HepG2 (cell line): Measurements from ENCODE around the gene HHIPL1. TPM values are rescaled to one million over a fixed set of nuclear protein-coding genes. Genes with fewer than 3 reads are reported as not detected.

Source experiments
- ADNP ChIP-seq: sonication (generic); formaldehyde crosslinking; IDR thresholded peaks from 2 replicates; pipeline ENCODE4 v1.4.0; 2020; ENCODE audit warnings: missing genetic modification reagents
- AHR ChIP-seq: IDR thresholded peaks from 2 replicates; pipeline ENCODE4 v1.6.1; 2018; ENCODE audit warnings: missing genetic modification reagents, missing compliant biosample characterization
- ASH2L ChIP-seq: fragments of 300-600, 200-600 bp; sonication (generic); IDR thresholded peaks from 2 replicates; pipeline ENCODE4 v1.7.0; 2017; ENCODE audit warnings: low read depth, mild to moderate bottlenecking, moderate library complexity, mixed read lengths, low read length; ENCODE audit not compliant: insufficient read length
- HMG20B ChIP-seq: conservative IDR thresholded peaks from 2 replicates; pipeline ENCODE4 v1.6.1; 2016; ENCODE audit warnings: missing genetic modification reagents, missing compliant biosample characterization
- ISX ChIP-seq: sonication (generic); formaldehyde crosslinking; conservative IDR thresholded peaks from 2 replicates; pipeline ENCODE4 v1.5.0; 2020; ENCODE audit warnings: missing genetic modification reagents
- NBN ChIP-seq: fragments of 450-650 bp; conservative IDR thresholded peaks from 2 replicates; pipeline ENCODE4 v1.6.1; 2017
- NCOR1 ChIP-seq: fragments of 200-600 bp; sonication (generic); IDR thresholded peaks from 2 replicates; pipeline ENCODE4 v1.7.0; 2017; ENCODE audit warnings: antibody characterized with exemption, low read length, borderline replicate concordance
- POGZ ChIP-seq: sonication (generic); formaldehyde crosslinking; IDR thresholded peaks from 2 replicates; pipeline ENCODE4 v1.4.0; 2020; ENCODE audit warnings: mild to moderate bottlenecking, missing genetic modification reagents
- RXRB ChIP-seq: IDR thresholded peaks from 2 replicates; pipeline ENCODE4 v1.6.1; 2016; ENCODE audit warnings: borderline replicate concordance, missing genetic modification reagents, missing compliant biosample characterization
- SP5 ChIP-seq: IDR thresholded peaks from 2 replicates; pipeline ENCODE4 v1.6.1; 2016; ENCODE audit warnings: low read depth, borderline replicate concordance
- XBP1 ChIP-seq: sonication (generic); formaldehyde crosslinking; IDR thresholded peaks from 2 replicates; pipeline ENCODE4 v1.5.0; 2020; ENCODE audit warnings: missing genetic modification reagents
- YEATS4 ChIP-seq: sonication (generic); formaldehyde crosslinking; IDR thresholded peaks from 2 replicates; pipeline ENCODE4 v1.4.0; 2020; ENCODE audit warnings: missing genetic modification reagents, borderline replicate concordance
- YY1 ChIP-seq: IDR thresholded peaks from 2 replicates; pipeline ENCODE4 v1.6.1; 2011; ENCODE audit warnings: low read length, low read depth, moderate library complexity, mild to moderate bottlenecking; ENCODE audit not compliant: insufficient read depth, insufficient replicate concordance
- ZBTB3 ChIP-seq: sonication (generic); formaldehyde crosslinking; IDR thresholded peaks from 2 replicates; pipeline ENCODE4 v1.4.0; 2020; ENCODE audit warnings: low read depth, mild to moderate bottlenecking, moderate library complexity, missing genetic modification reagents, borderline replicate concordance
- ZFP36L1 ChIP-seq: sonication (generic); formaldehyde crosslinking; IDR thresholded peaks from 2 replicates; pipeline ENCODE4 v1.8.0; 2022; ENCODE audit warnings: mild to moderate bottlenecking, missing genetic modification reagents, moderate library complexity
- ZKSCAN8 ChIP-seq: IDR thresholded peaks from 2 replicates; pipeline ENCODE4 v1.6.1; 2016; ENCODE audit warnings: borderline replicate concordance, missing genetic modification reagents, missing compliant biosample characterization
- ZNF180 ChIP-seq: sonication (generic); formaldehyde crosslinking; IDR thresholded peaks from 2 replicates; pipeline ENCODE4 v1.4.0; 2020; ENCODE audit warnings: low read depth, missing genetic modification reagents, borderline replicate concordance
- ZNF274 ChIP-seq: sonication (generic); formaldehyde crosslinking; IDR thresholded peaks from 2 replicates; pipeline ENCODE4 v1.5.1; 2020; ENCODE audit warnings: mild to moderate bottlenecking, missing genetic modification reagents
- ZNF331 ChIP-seq: sonication (generic); formaldehyde crosslinking; IDR thresholded peaks from 2 replicates; pipeline ENCODE4 v1.4.0; 2020; ENCODE audit warnings: missing genetic modification reagents
- ZNF44 ChIP-seq: sonication (generic); formaldehyde crosslinking; IDR thresholded peaks from 2 replicates; pipeline ENCODE4 v1.5.1; 2020; ENCODE audit warnings: mild to moderate bottlenecking, missing genetic modification reagents
- ZNF496 ChIP-seq: sonication (generic); formaldehyde crosslinking; IDR thresholded peaks from 2 replicates; pipeline ENCODE4 v1.8.1; 2023; ENCODE audit warnings: mild to moderate bottlenecking, moderate library complexity, missing genetic modification reagents; ENCODE audit not compliant: insufficient replicate concordance
- ZNF781 ChIP-seq: sonication (generic); formaldehyde crosslinking; IDR thresholded peaks from 2 replicates; pipeline ENCODE4 v1.5.1; 2020; ENCODE audit warnings: borderline replicate concordance, mild to moderate bottlenecking, missing genetic modification reagents; ENCODE audit errors: not compliant biosample characterization
- ZSCAN22 ChIP-seq: sonication (generic); formaldehyde crosslinking; IDR thresholded peaks from 2 replicates; pipeline ENCODE4 v1.4.0; 2020; ENCODE audit warnings: mild to moderate bottlenecking, missing genetic modification reagents
- ZSCAN9 ChIP-seq: IDR thresholded peaks from 2 replicates; pipeline ENCODE4 v1.6.1; 2016; ENCODE audit warnings: borderline replicate concordance
- polyA plus RNA-seq, 8 experiments: library from polyadenylated mRNA; depleted of rRNA in 3 of 8; stranded (reverse) in 7 of 8; unstranded in 1 of 8; fragments of >200 nt; fragmentation: Illumina TruSeq in 4 of 8; extraction: Trizol in 4 of 8; gene quantifications; 2 replicates each; pipeline versions ENCODE4 v1.2.1 to v1.2.3, GENCODE V29; 2011 to 2016; ENCODE audit warnings: low read depth in 4 of 8, missing spikeins in 1 of 8, mixed read lengths in 1 of 8; ENCODE audit not compliant: insufficient read depth in 1 of 8
- total RNA-seq, 5 experiments: library from RNA; depleted of rRNA; stranded (reverse); fragments of >200 nt; fragmentation: Illumina TruSeq; extraction: Trizol; gene quantifications; 2 replicates each; pipeline ENCODE4 v1.2.3, GENCODE V29; 2016; ENCODE audit warnings: low read depth in 1 of 5
- TF ChIP-seq, protein P1 (sequence below): sonication (generic); formaldehyde crosslinking; IDR thresholded peaks from 2 replicates; pipeline ENCODE4 v1.9.0; 2021; ENCODE audit warnings: mild to moderate bottlenecking, missing genetic modification reagents
- TF ChIP-seq, protein P2 (sequence below): sonication (generic); formaldehyde crosslinking; IDR thresholded peaks from 2 replicates; pipeline ENCODE4 v1.5.0; 2020; ENCODE audit warnings: missing genetic modification reagents

HHIPL1 gene
- total and polyA plus RNA-seq, 2 of the 13 experiments (the other 11 are each of a cell fraction or from before 2014, with no cell fraction given): not detected

DNA sequence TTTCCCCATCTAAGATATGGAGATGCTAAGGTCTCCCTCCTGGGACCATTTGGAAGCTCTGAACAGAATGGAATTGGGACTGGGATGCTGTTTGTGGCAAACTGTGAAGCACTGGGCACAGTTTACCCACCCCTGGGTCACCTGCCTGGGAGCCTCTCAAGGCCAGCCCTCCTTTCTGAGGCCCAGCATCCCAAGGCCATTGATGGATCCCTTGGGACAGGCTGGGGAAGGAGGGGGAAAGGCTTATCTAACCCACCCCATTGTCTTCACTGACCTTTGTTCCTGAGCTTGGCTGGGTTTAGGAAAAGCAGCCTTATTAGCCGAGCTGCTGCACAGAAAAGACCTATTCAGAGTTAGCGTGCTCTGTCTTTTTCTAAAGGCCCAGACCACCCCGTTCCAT is 46.2 kb upstream of the HHIPL1 start (continued):
- TF ChIP-seq RXRB (CRISPR knock-in tag) (peak; percentile 73), AHR (no peak), ZSCAN9 (CRISPR knock-in tag) (no peak), YEATS4 (CRISPR knock-in tag) (no peak), XBP1 (CRISPR knock-in tag) (no peak), ZSCAN22 (CRISPR knock-in tag) (no peak), SP5 (CRISPR knock-in tag) (peak; percentile 40; the same call in 1 of the 2 replicates), YY1 (no peak), ASH2L (no peak), ZNF180 (CRISPR knock-in tag) (no peak), ZBTB3 (CRISPR knock-in tag) (no peak), ZNF274 (CRISPR knock-in tag) (no peak), ZFP36L1 (CRISPR knock-in tag) (no peak), NBN (no peak), ZNF781 (CRISPR knock-in tag) (no peak), ADNP (CRISPR knock-in tag) (no peak), NCOR1 (no peak; the same call in 1 of the 2 replicates), ZNF44 (CRISPR knock-in tag) (no peak), ZNF496 (no peak), POGZ (CRISPR knock-in tag) (no peak), HMG20B (CRISPR knock-in tag) (peak; percentile 58; the same call in 1 of the 2 replicates), ZKSCAN8 (CRISPR knock-in tag) (no peak), ZNF331 (CRISPR knock-in tag) (0 out of 2 replicates have a peak, but pooled peaks have one; percentile 27), ISX (CRISPR knock-in tag) (no peak)
- TF ChIP-seq, protein P1, sequence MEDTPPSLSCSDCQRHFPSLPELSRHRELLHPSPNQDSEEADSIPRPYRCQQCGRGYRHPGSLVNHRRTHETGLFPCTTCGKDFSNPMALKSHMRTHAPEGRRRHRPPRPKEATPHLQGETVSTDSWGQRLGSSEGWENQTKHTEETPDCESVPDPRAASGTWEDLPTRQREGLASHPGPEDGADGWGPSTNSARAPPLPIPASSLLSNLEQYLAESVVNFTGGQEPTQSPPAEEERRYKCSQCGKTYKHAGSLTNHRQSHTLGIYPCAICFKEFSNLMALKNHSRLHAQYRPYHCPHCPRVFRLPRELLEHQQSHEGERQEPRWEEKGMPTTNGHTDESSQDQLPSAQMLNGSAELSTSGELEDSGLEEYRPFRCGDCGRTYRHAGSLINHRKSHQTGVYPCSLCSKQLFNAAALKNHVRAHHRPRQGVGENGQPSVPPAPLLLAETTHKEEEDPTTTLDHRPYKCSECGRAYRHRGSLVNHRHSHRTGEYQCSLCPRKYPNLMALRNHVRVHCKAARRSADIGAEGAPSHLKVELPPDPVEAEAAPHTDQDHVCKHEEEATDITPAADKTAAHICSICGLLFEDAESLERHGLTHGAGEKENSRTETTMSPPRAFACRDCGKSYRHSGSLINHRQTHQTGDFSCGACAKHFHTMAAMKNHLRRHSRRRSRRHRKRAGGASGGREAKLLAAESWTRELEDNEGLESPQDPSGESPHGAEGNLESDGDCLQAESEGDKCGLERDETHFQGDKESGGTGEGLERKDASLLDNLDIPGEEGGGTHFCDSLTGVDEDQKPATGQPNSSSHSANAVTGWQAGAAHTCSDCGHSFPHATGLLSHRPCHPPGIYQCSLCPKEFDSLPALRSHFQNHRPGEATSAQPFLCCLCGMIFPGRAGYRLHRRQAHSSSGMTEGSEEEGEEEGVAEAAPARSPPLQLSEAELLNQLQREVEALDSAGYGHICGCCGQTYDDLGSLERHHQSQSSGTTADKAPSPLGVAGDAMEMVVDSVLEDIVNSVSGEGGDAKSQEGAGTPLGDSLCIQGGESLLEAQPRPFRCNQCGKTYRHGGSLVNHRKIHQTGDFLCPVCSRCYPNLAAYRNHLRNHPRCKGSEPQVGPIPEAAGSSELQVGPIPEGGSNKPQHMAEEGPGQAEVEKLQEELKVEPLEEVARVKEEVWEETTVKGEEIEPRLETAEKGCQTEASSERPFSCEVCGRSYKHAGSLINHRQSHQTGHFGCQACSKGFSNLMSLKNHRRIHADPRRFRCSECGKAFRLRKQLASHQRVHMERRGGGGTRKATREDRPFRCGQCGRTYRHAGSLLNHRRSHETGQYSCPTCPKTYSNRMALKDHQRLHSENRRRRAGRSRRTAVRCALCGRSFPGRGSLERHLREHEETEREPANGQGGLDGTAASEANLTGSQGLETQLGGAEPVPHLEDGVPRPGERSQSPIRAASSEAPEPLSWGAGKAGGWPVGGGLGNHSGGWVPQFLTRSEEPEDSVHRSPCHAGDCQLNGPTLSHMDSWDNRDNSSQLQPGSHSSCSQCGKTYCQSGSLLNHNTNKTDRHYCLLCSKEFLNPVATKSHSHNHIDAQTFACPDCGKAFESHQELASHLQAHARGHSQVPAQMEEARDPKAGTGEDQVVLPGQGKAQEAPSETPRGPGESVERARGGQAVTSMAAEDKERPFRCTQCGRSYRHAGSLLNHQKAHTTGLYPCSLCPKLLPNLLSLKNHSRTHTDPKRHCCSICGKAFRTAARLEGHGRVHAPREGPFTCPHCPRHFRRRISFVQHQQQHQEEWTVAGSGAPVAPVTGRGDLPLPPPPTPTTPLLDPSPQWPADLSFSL (CRISPR knock-in tag): no peak
- TF ChIP-seq, protein P2, sequence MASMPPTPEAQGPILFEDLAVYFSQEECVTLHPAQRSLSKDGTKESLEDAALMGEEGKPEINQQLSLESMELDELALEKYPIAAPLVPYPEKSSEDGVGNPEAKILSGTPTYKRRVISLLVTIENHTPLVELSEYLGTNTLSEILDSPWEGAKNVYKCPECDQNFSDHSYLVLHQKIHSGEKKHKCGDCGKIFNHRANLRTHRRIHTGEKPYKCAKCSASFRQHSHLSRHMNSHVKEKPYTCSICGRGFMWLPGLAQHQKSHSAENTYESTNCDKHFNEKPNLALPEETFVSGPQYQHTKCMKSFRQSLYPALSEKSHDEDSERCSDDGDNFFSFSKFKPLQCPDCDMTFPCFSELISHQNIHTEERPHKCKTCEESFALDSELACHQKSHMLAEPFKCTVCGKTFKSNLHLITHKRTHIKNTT: no peak
